ENCODE results near the gene TACSTD2. TPM values are rescaled to one million over a fixed set of nuclear protein-coding genes. Genes with fewer than 3 reads are reported as not detected.
"Not testable (repeated sequence)": the region's sequence is repeated elsewhere in the genome, so short reads cannot be mapped to it uniquely, and the experiment has no call there.

Gene TACSTD2
- total RNA-seq, 4 donors from 2014 or later = 0.09 to 1.8 (median 0.25) TPM; not detected in 1

- in situ Hi-C loops (cut with MboI; ENCODE audit: low sequenced_read_pairs in 4 of 4) = no loop called here
- Histone ChIP-seq H3K36me3 (no peaks in the 10 kb centered on the region), H3K27ac (peak overlapping the region in 1 of 4 donors; percentile 31)
Measured at GRCh38 chr1:58585581-58586151, 8.6 kb upstream of the TACSTD2 start.

GRCh38 chr1:58585166-58585565 lies 8.1 kb upstream of the TACSTD2 start:
- ATAC-seq = no peak
- Histone ChIP-seq H3K36me3 (no peaks in the 10 kb centered on the region), H3K27ac (peak overlapping the region in 1 of 4 donors; percentile 31), H3K27me3 (no peaks in the 10 kb centered on the region), H3K9me3 (no peaks in the 10 kb centered on the region), H3K4me3 (no peak overlapping the region), H3K4me1 (no peaks in the 10 kb centered on the region)
- DNase-seq = no peak
- TF ChIP-seq CTCF (IDR thresholded peaks at IDR 0.05 in 4 of 5, conservative IDR thresholded peaks at IDR 0.05 in 1 of 5) (no peak), POLR2A (IDR thresholded peaks at IDR 0.05) (no peak)
- in situ Hi-C loops (cut with MboI; ENCODE audit: low sequenced_read_pairs in 4 of 4) = no loop called here
- intact Hi-C loops (cut with DNase I; ENCODE audit: low total_unique reads) = no loop called here

More at GRCh38 chr1:58585581-58586151, 8.6 kb upstream of the TACSTD2 start:
- Histone ChIP-seq H3K4me1 (no peaks in the 10 kb centered on the region), H3K9me3 (no peaks in the 10 kb centered on the region), H3K27me3 (no peaks in the 10 kb centered on the region), H3K4me3 (no peak overlapping the region)
- ATAC-seq (no peak), DNase-seq (no peak)
- intact Hi-C loops (cut with DNase I; ENCODE audit: low total_unique reads) = no loop called here
- TF ChIP-seq CTCF (IDR thresholded peaks at IDR 0.05 in 4 of 5, conservative IDR thresholded peaks at IDR 0.05 in 1 of 5) = no peak
- no peak for TF ChIP-seq POLR2A (IDR thresholded peaks at IDR 0.05)

- Histone ChIP-seq H3K4me1 (no peaks in the 10 kb centered on the region), H3K36me3 (no peaks in the 10 kb centered on the region), H3K4me3 (no peak overlapping the region), H3K27me3 (peaks cover 0 to under 1% (median under 1%) of the 10 kb centered on the region in 3 donors), H3K27ac (peak overlapping the region in 1 of 4 donors; percentile 31), H3K9me3 (no peaks in the 10 kb centered on the region)
- in situ Hi-C loops (cut with MboI; ENCODE audit: low sequenced_read_pairs in 4 of 4) = no loop called here
- ATAC-seq (peak; percentile 47 to 78), DNase-seq (peak in 1 of 2 donors; percentile 34)
- TF ChIP-seq POLR2A (IDR thresholded peaks at IDR 0.05) (no peak), CTCF (IDR thresholded peaks at IDR 0.05 in 4 of 5, conservative IDR thresholded peaks at IDR 0.05 in 1 of 5) (no peak)
- intact Hi-C loops (cut with DNase I; ENCODE audit: low total_unique reads) = no loop called here
Measured at GRCh38 chr1:58584082-58584895, 7.2 kb upstream of the TACSTD2 start.

- no peaks in the 10 kb centered on the region for H3K9me3 ChIP-seq
- intact Hi-C loops (cut with DNase I; ENCODE audit: low total_unique reads) (no loop called here), in situ Hi-C loops (cut with MboI; ENCODE audit: low sequenced_read_pairs in 4 of 4) (no loop called here)
- DNase-seq (no peak), ATAC-seq (no peak)
- no peak for TF ChIP-seq CTCF (IDR thresholded peaks at IDR 0.05 in 4 of 5, conservative IDR thresholded peaks at IDR 0.05 in 1 of 5)
- no peak for TF ChIP-seq POLR2A (IDR thresholded peaks at IDR 0.05)
- peak overlapping the region in 1 of 4 donors; percentile 25 for H3K27ac ChIP-seq
- no peak overlapping the region for H3K4me3 ChIP-seq
- no peaks in the 10 kb centered on the region for H3K4me1 ChIP-seq
- peaks cover 0 to 5% (median 3%) of the 10 kb centered on the region in 3 donors for H3K27me3 ChIP-seq
- no peaks in the 10 kb centered on the region for H3K36me3 ChIP-seq
Measured at GRCh38 chr1:58583496-58583895, 6.4 kb upstream of the TACSTD2 start.

- H3K36me3 ChIP-seq; intact Hi-C loops (cut with DNase I; ENCODE audit: low total_unique reads); ATAC-seq; H3K27ac ChIP-seq; in situ Hi-C loops (cut with MboI; ENCODE audit: low sequenced_read_pairs in 4 of 4); DNase-seq; H3K4me3 ChIP-seq; H3K4me1 ChIP-seq; H3K9me3 ChIP-seq: not testable (repeated sequence)
- peaks cover 3 to 18% (median 11%) of the 10 kb centered on the region in 3 donors for H3K27me3 ChIP-seq
Measured at GRCh38 chr1:58582143-58582542, 5.1 kb upstream of the TACSTD2 start.
